ENCODE measurements around the gene LGI2.

Gene LGI2

DNA sequence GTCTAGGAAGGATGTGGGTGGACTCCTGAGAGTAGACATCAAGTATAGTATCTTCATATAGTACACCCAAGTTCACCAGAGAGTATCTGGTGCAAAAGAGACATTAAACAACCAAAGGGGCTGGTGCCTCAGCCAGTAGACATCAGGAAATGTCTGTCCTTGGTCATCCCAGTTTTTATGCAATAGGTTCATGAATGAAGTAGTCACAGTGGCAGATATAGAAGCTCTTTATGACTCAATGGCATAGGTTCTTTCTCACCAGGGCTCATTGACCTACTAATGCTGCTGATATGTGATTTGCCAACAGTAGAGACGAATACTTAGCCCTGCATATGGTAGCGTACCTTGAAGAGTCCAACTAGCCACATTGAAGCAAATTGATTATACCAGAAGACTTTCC lies 72.9 kb downstream of the LGI2 start:
- DNase-seq = no peak

DNA sequence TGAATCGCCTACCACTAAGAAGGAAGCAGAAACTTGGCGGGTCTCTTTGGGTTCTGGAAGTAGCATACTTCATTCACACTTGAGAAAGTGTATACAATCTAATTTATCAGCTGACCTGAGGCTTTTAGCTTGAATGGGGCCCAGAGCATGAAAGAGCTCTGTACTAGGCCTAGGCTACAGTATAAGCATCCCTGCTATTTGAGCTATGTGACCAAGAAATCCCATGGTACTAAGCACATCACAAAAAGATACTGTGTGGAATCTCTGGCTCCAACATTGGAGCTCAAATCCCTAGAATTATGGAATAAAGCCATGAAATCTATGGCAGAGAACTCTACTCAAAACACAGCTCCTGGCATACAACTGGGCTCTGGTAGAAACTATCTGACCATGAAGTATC lies 74.0 kb downstream of the LGI2 start:
- no peak for DNase-seq

DNA sequence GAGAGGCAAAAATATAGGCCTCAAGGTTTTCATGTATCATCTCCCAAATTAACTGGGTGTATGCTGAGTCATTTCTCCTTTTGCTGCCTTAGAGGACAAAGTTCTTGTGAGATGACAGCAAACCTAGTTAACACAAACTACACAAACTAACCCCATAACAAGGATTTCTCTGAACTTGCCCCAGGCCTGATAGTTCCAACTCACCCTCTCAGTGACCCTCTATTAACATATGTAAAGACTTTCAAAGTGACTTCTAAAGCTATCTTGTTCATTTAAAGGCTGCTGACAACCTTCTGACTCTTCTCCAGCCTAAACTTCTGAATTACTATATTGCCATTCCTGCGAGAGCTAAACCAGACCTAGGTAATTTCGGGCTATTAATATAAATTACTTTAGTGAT lies 74.7 kb downstream of the LGI2 start:
- DNase-seq = no peak

DNA sequence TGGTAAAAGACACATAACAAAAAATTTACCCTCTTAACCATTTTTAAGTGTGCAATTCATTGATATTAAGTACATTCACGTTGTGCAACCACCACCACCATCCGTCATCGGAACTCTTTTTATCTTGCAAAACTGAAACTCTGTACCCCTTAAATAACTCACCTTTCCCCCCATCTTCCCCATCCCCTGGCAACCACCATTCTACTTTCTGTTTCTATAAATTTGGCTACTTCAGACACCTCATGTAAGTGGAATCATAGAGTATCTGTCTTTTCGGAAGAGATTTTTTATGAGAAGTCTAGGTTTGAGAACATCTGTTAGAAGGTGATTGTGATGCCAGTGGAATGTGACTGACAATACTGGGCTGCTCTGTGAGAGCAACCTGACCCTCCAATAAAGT lies 78.1 kb downstream of the LGI2 start:
- no peak for DNase-seq

DNA sequence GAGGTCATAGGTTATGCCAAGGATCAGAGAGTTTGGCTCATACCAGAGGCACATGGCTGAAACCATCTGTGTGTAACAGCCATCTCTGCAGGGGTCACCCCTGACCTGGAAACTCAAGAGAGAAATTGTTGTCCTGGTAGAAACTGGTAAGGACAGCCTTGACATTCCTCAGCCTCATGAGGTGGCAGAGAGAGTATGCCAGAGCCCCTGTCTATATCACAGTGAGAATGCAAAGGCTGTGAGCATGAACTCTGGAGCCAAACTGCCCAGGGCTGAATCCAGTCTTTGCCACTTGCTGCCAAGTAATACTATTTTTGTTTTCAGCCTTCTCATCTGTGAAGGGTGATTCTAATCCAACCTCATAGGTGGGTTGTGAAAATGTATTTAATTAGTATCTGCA lies 80.8 kb downstream of the LGI2 start:
- no peak for DNase-seq

All from stimulated activated naive CD4-positive, alpha-beta T cell (primary cell).